GM13977 (cell line): Measurements from ENCODE around the gene GLO1.
A peak's percentile ranks its signal among the peaks of the same experiment; 100 is the strongest.

Source experiments
- DNase-seq: peaks from one replicate; pipeline ENCODE4 v3.0.0; 2012; ENCODE audit warnings: low spot score
- in situ Hi-C: fragments of 300-500 bp; cut with MboI; formaldehyde crosslinking; loops from one replicate; pipeline ENCODE4 v1.12.0; 2022; ENCODE audit warnings: low sequenced_read_pairs, low pct_unique_long_range_greater_than_20kb, mixed read lengths, inconsistent platforms; ENCODE audit not compliant: unreplicated experiment
- TF ChIP-seq, protein P1 (sequence below): IDR thresholded peaks from 2 replicates; pipeline ENCODE4 v1.5.1; 2012; ENCODE audit warnings: mild to moderate bottlenecking, control low read depth; ENCODE audit not compliant: insufficient read depth; ENCODE audit errors: extremely low read depth, missing control alignments

Gene GLO1

DNA sequence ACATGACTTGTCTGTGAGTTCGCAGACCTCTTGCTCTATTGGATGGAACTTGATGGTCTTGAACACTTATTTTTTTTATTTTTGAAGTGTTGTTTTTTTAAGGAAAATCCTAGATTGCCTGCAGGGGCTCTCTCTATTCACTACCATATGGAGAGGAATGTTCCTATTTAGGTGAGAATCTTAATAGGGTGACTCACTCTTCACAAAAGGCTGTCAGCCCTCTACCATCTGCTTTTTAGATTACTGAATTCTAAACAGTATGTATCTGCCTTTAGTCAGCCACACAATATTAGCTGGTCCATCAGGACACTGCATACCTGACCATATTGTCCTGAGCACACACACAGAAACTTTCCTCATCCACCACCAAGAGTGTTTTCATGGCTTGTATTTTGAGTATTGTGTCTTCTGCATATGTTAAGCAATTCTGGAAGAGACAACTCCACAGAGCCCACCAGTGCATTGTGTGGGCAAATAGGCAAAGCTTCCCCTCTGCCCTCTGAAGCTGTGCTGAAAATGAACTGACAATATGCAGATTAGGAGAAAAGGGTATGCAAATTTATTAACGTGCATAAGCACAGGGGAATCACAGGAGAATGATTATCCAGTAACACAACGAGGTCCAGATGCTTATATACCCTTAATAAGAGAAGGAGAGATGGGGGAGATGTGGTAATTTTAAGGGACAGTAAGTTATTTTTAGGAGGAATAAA lies 56.6 kb downstream of the GLO1 start:
- in situ Hi-C loops, result no loop called here
- no peak for DNase-seq
- TF ChIP-seq, protein P1, sequence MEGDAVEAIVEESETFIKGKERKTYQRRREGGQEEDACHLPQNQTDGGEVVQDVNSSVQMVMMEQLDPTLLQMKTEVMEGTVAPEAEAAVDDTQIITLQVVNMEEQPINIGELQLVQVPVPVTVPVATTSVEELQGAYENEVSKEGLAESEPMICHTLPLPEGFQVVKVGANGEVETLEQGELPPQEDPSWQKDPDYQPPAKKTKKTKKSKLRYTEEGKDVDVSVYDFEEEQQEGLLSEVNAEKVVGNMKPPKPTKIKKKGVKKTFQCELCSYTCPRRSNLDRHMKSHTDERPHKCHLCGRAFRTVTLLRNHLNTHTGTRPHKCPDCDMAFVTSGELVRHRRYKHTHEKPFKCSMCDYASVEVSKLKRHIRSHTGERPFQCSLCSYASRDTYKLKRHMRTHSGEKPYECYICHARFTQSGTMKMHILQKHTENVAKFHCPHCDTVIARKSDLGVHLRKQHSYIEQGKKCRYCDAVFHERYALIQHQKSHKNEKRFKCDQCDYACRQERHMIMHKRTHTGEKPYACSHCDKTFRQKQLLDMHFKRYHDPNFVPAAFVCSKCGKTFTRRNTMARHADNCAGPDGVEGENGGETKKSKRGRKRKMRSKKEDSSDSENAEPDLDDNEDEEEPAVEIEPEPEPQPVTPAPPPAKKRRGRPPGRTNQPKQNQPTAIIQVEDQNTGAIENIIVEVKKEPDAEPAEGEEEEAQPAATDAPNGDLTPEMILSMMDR, result no peak

DNA sequence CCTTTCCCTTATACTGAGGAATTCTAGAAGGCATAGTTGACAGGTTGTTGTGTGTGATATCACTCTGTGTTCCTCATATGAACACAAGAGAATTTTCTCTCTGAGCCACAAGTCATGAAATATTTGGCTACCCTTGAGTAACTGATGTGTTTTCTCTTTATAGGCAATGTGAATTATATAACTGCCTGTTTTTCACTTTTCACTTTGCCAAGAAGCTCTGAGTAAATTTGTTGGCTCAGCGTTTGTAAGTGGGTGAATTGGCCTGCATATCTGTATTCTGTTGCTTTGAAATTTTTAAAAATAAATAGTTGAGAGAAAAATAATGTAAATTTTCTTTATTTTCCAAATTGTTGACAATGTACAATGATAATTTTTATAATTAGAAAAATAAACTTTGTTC lies 58.0 kb downstream of the GLO1 start:
- no peak for DNase-seq
- in situ Hi-C loops, result no loop called here
- TF ChIP-seq, protein P1, result no peak

DNA sequence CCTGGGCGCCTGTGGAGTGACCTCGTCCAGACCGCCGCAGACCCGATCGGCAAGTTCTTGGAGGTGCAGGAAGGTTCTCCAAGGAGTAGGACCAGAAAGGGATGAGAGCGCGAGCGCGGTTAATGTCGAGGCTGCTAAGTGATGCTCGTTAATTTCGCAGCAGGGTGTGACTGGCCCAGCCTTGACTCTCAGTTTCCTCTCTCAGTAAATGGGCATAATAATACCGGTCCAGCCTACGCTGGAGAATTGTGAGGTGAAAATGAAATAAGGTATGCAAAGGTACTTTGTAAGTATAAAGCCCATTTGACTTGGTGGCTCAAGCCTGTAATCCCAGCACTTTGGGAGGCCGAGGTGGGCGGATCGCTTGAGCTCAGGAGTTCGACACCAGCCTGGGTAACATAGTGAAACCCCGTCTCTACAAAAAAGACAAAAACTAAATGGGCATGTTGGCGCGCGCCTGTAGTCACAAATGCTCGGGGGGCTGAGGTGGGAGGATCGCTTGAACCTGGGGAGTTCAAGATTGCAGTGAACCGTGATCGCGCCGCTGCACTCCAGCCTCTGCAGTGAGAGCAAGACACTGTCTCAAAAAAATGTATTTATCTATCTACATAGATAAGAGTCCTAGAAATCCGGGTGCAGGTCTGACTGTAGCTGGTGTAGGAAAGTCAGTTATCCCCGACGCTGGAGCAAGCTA lies 62.6 kb downstream of the GLO1 start:
- in situ Hi-C loops, result no loop called here
- TF ChIP-seq, protein P1, result no peak
- no peak for DNase-seq

DNA sequence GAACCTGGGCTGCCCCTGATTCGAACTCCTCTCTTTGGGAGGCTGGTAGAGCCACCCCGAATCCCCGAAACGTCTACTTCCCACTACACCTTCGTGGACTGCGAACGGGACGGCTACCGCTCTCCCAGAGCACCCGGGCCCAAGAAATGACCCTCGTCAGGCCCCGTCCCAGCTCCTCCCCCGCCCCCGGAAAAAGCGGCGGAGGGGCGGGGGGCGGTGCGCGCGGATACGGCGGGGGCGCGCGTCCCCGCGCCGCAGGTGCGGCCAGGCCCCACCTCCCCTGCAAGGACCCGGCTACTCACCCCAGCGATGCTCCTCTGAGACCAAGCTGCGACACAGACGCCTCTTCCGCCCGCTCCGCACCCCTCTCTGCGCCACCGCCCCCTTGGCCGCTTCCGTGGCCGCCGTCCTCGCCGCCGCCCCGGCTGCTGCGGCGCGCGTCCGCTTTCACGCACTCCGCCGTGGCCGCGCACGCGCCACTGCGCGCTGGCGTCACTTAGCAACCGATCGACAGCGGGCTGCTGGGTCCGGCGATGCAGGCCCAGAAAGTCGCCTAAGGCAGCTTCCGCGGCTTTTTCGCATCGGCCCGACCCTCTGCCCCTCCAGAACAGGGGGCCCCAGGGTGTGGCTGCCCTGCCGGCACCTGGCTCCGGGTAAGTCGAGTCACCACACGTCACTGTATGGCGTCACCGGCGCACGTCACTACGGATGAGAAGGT lies 63.3 kb downstream of the GLO1 start, which contains the start of gene BTBD9:
BTBD9 (minus strand) TSS at position 432 of the 718 bp plus-strand sequence.
- in situ Hi-C loops, result no loop called here
- peak; percentile 90 for DNase-seq

DNA sequence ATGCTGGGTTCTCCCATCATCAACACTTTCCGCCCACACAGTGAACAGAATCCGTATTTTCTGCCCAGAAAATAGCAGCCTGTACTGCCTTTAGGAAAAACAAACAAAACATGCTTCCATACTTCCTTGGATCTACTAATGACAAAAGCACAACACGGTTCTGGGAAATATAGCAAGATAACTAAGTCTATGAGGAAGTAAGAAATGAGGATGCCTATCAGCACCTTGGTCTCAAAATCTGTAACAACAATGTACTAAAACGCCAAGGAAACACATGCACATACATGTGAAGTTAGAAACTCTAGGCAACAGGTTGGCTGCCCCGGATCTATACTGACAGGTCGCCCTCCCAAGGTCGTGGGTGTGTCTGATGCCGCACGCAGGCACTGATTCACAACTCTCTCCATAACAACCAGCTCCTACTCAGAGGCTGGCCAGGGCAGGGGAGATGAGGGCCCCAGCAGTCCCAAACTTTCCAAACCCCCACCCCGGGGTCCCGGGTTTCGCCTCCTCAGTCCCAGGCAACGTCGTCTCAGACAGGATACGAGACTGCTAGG lies 63.9 kb downstream of the GLO1 start:
- peak; percentile 50 for DNase-seq
- TF ChIP-seq, protein P1, result no peak
- in situ Hi-C loops, result no loop called here

More for the DNA sequence above, 63.3 kb downstream of the GLO1 start, which contains the start of gene BTBD9:
- TF ChIP-seq, protein P1, result no peak

DNA sequence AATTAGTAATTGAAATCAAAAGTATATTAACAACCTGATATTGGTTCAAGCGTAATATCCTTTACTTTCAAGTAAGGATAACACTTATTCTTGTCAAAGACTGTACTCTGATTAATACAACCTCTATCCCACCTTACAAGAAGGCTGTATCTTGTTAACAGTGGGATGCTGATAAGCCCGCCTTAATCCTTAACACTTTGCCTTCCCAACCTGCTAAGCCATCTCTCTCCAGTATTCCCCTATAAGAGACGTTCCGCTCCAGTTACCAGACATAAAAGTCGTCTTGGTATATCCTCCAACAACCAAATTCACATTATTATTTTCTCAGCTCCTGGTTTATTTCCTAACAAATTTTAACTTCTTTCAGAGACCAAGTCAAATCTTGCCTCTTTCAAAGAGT lies 65.2 kb downstream of the GLO1 start:
- in situ Hi-C loops, result no loop called here
- DNase-seq, result no peak
- TF ChIP-seq, protein P1, result no peak
